CD4-positive, alpha-beta T cell treated with Interleukin-12 subunit alpha and Interleukin-12 subunit beta, for 1 hour (primary cell): Measurements from ENCODE around the gene PHRF1.
A peak's percentile ranks its signal among the peaks of the same experiment; 100 is the strongest.

Experiments
- DNase-seq: peaks from one replicate; pipeline ENCODE4 v3.0.0-alpha.2; 2020

PHRF1 gene

DNA sequence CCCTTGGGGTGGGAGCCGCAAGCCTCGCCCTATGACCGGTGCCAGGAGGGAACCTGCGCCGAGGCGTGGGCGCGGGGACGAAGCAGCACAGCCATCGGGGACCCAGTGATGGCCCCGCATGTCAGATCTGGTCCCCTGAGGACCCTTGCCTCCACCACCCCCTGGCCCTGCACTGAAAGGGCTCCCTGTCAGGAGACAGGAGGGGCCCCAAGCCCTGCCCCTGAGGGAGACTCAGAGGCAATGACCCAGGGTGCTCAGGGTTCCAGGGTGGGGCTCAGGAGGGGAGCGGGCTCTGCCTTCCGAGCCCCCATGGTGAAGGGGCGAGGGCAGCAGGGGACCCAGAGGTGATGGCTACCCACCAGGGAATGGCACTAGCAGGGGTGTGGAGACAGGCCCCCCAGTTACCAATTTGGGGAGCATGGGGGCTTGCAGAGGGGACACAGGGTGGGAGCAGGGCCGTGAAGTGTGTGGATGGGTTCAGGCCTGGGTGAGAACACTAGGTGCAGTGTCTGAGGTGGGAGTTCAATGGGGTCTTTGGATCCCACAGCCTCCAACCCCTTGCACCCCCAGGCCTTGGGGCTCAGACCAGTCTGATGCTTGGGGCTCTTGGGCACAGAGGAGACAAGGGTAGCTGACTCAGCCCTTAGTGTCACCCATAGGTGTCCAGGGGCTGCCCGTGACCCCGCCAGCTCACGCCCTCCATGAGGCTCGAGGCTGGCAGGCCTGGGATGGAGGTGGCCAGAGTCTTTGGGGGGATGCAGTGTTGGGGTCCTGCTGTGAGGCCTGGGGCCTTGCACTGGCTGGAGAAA is 38.4 kb upstream of the PHRF1 start:
- DNase-seq, result no peak

DNA sequence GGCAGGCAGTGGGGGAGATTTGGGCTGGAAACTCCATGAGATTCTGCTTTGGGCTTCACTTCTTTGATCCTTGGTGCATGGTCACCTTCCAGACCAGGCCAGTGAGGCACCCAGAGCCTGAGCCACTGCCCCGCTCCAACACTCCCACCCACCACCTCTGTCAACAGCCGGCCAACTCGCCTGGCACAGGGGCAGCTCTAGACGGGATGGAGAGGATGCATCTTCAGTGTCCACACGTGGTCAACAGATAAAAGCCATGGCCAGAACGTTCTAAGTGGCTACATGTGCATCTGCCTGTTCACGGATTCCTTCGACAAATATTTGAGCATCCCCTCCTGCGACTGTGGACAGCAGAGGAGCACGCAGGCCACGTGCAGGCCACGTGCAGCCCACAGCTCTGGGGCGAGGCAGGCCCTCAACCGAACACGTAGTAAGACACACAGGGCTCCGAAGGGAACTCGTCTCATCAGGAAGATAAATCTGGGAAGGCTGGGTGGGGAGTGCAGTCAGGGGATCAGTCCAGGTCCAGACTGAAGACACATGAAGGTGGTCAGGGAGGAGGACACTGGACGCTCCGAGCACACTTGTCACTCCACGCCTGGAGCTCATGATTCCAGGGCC is 37.7 kb upstream of the PHRF1 start:
- DNase-seq, result no peak

DNA sequence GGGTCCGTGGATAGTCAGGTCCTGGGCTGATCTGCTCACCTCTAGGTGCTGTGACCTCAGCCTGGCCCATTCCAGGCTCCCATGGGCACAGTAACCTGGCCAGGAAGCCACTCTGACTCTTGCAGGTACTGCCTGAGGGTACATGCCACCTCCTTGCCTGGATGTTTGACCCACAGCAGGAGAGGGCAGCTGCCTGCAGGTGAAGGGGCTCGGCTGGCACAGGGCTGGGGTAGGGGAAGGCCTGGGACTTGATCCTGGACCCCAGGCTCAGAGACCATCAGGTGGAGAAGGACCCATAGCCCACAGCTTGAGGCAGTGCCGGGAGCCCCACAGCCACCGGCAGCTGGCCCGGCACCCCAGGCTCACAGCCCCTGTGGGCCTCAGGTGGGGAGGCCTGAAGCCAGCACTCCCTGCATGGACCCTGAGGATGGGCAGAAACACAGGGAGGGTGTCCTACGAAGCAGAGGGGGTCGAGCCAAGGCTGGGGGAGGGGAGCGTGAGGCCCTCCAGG is 36.2 kb upstream of the PHRF1 start:
- DNase-seq, result no peak

DNA sequence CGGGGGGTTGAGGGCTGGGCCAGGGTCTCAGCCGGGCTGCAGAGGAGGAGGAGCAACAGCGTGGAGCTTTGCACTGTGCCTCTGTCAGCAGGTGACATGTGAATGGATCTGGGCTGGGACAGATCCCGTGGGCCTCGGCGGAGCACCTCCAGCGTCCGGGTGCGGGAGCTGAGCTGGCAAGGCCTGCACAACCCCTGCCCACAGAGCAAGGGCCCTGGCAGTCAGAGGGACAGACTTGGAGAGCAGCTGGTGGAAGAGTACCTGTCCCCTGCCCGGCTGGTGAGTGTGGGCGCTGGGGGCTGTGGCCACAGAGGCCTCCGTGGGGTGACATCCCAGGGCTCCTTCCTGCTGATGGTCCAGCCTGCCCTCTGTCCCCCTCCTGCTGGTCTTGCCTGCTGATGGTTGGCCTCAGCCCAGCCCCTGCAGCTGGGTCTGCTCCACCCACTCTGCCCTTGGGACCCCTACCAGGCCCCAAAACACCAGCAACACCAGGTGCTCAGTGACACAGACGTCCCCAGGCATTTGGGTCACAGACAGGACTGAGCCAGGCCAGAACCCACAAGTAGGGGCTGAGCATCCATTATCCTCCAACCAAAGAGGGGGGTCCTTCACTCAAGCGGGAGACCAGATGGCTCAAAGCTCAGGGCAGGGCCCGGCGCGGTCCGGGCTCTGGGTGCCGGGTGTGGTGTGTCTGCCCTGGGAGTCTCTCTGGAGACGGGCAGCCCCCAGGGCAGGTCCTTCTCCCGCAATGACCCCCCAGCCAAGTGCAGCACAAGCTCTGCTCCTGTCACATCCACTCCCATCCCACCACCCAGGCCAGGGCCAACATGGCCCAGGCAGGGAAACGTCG is 35.5 kb upstream of the PHRF1 start:
- DNase-seq, result no peak

GRCh38 chr11:541433-541885 is 34.8 kb upstream of the PHRF1 start:
- DNase-seq, result no peak

GRCh38 chr11:544817-545166 is 31.5 kb upstream of the PHRF1 start:
- no peak for DNase-seq

GRCh38 chr11:545171-545570 is 31.1 kb upstream of the PHRF1 start:
- no peak for DNase-seq

GRCh38 chr11:548700-549603 is 27.3 kb upstream of the PHRF1 start:
- DNase-seq, result no peak

DNA sequence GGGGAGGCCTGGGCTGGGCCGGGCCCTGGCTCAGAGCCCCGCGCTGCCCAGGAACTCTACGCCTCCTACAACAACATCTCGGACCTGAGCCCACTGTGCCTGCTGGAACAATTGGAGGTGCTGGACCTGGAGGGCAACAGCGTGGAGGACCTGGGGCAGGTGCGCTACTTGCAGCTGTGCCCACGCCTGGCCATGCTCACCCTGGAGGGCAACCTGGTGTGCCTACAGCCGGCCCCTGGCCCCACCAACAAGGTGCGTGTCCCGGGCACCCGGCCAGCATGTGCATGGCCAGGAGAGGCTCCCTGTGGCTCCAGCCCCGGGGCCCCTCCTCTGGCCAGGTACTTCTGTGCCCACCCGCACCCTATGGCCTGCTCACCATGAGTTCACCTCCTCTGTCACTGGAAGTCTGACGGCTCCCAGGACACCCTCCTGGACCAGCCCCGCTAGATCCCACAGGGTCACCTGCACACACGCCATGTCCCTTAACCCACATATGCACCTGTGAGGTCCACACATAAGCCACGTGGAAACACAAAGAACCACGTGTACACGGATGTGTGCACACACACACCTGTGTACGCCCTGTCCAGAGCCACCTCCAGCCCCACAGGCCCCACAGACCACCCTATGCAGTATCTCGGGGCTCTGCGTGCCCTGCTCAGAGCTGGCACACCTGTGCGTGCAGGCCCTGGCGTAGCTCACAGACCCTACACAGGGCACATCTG is 26.1 kb upstream of the PHRF1 start:
- DNase-seq, result no peak

DNA sequence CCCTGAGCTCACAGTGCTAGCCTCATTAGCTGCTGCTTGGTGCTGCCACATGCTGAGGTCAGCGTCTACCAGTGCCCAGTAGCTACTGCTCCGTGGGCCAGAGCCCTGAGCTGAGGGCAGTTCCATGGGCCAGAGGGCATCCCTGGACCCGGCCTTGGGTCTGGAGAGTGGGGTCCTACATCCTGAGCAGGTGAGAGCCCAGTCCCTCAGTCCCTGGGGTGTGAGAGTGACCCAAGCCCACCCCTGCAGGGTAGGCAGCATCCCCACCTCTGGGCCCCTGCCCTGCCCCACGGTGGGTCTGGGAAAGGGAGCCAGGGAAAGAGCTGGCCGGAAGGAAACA is 25.6 kb upstream of the PHRF1 start:
- no peak for DNase-seq

DNA sequence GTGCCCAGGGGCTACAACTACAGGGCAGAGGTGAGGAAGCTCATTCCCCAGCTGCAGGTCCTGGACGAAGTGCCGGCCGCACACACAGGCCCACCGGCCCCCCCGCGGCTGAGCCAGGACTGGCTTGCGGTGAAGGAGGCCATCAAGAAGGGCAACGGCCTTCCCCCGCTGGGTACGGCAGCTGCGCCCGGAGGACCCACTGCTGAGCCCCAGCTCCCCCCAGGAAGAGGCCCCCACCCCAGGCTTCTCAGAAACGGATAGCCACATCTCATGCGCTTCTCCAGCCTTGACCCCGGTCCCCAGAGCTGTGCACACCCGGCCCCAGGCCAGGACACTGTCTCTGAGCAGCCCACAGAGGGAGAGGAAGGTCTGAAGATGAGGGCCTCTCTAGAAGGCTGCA is 25.1 kb upstream of the PHRF1 start:
- DNase-seq, result no peak

DNA sequence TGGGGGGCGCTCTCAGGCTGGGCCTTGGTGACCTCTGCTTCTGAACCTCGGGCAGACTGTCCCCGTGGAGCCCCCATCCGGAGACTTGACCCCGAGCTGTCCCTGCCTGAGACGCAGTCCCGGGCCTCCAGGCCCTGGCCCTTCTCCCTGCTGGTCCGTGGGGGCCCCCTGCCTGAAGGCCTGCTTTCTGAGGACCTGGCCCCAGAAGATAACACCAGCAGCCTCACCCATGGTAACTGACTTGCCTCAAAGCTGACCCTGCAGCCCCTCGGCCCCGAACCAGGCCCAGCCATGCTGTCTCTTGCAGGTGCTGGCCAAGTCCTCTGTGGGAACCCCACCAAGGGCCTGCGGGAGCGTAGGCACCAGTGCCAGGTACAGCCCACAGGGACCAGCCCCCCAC is 24.7 kb upstream of the PHRF1 start:
- no peak for DNase-seq

DNA sequence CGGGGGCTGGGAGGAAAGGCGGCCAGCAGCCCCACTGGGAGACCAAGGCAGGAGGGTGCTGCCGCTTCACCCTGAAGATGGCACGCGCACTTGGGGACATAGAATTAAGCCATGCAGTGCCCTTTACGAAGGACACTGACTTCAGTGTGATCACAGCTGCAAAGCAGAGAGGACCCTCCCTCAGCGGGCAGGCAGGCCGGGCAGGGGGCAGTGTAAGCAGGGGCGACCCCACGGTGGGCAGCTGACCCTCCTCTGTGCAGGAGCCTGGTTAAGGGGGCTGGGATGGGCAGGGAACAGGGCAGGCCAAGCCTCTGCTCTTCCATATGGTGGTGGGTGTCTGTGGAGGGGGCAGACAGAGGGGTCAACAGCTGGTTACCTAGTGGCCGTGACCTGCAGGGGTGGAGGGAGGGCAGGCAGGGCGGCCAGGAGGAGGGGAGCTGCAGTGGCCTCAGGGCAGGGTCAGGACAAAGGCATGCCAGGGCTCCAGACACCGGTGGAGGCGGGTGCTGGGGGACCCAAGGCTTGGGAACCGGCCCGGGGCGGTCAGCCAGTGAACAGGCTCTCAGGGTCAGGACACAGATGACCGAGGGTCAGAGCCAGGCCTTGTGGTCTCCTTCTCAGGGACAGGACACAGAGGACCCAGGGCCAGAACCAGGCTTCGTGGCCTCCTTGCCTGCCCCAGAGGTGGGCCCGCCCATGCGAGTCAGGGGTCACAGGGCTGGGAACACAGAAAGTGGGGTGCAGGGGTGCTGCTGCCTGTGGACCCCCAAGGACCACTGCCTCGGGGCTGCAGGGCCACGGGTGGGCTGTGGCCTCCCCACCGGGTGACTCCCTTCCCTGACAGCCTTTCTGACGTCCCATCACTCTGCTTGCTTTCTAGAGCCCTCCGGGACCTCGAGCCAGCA is 22.9 kb upstream of the PHRF1 start:
- DNase-seq, result no peak

DNA sequence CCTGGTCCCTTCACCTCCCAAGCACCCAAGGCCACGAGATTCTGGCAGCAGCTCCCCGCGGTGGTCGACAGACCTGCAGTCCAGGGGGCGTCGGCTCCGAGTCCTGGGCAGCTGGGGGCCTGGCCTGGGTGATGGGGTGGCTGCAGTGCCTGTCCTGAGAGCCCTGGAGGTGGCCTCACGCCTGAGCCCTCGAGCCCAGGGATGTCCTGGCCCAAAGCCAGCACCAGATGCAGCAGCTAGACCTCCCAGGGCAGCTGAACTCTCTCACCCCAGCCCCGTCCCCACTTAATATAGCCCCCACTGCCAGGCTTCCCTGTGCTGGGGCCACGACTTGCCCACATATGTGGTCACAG is 22.3 kb upstream of the PHRF1 start:
- DNase-seq, result no peak

DNA sequence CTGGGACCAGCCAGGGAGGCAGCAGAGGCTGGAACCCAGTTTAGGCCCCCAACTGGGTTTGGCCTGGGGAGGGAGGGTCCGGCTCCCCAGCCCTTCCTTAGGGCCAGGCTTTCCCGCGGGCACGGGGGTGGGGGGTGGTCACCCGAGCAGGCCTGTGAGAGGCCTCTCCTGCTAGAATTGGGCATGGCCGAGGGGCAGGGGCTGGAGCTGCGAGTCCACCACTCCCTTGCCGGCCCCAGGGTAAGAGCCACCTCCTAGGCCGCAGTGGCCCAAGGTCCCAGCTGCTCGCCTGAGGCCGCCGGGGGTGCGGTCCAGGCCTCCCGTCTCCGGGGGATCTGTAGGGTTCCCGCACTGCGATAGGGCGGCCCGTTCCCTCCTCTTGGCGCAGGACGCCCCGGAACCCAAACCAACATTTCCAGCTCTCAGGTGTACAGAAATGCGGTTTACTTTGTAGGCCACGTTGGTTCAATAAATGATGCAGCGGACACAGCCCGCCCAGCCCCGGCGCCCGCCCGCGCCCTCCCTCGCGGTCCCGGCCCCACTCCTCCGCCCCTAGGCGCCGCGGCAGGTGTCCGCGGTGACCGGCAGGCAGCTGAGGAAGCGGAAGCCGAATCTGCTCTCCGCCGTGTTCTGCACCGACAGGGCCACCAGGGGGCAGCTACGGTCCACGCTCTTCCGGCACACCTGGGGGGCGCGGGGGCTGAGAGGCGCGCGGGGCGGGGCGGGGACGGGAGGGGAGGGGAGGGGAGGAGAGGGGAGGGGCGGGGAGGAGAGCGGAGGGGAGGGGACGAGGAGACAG is 21.6 kb upstream of the PHRF1 start:
- DNase-seq, result peak; percentile 85

DNA sequence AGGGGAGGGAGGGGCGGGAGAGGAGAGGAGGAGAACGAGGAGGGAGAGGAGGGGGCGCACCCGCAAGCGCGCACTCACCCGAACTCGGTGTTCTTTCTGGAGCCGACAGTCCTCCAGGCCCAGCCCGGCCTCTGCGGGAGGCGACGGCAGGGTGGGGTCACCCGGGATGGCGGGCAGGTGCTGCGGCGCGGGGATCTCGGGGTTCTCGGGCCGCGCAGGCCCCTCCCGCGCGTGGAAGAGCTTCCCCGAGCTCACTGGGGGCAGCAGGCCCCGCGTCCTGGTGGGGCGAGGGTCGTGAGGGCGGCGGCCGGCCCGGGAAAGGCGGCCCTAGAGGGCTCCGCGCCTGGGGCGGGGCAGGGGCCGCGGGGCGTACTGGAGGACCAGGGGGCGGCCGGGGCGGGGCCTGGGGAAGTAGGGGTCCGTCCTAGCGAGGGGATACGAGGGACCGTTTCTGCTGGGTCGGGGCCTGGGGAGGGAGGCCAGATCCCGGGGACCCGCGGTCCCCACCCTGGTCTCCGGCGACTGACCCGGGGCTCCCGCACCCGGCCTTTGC is 21.0 kb upstream of the PHRF1 start:
- no peak for DNase-seq

GRCh38 chr11:555780-556661 is 20.2 kb upstream of the PHRF1 start:
- DNase-seq, result no peak

GRCh38 chr11:556662-557256 is 19.5 kb upstream of the PHRF1 start:
- DNase-seq, result no peak
